GM12892 (cell line): ENCODE data around the gene SLC5A2.
"Not testable (repeated sequence)": the region's sequence is repeated elsewhere in the genome, so short reads cannot be mapped to it uniquely, and the experiment has no call there.

ENCODE experiments used
- DNase-seq: peaks from one replicate; pipeline ENCODE4 v3.0.0; 2011; ENCODE audit not compliant: insufficient read length
- FAIRE-seq: peaks from 2 replicates; lab custom pipeline; 2011; peaks lifted over from hg19 to GRCh38; lab: Jason Lieb, UNC
- POLR2A ChIP-seq: IDR thresholded peaks from 2 replicates; pipeline ENCODE4 v1.6.1; 2011; ENCODE audit warnings: low read depth, low read length, control low read depth
- POLR2AphosphoS5 ChIP-seq: IDR thresholded peaks from 2 replicates; pipeline ENCODE4 v1.6.1; 2011; ENCODE audit warnings: low read depth, low read length, control low read depth
- TAF1 ChIP-seq: IDR thresholded peaks from 2 replicates; pipeline ENCODE4 v1.6.1; 2011; ENCODE audit warnings: low read depth, mild to moderate bottlenecking, control low read depth, low read length, borderline replicate concordance

SLC5A2 gene

GRCh38 chr16:31491778-31492418 is 9.0 kb downstream of the SLC5A2 start:
- TF ChIP-seq POLR2AphosphoS5 (no peak), POLR2A (no peak), TAF1 (no peak)
- no peak for FAIRE-seq
- no peak for DNase-seq

- no peak for TF ChIP-seq POLR2A
- no peak for TF ChIP-seq POLR2AphosphoS5
- no peak for TF ChIP-seq TAF1
Observed at GRCh38 chr16:31493506-31494125, 10.7 kb downstream of the SLC5A2 start.

DNA sequence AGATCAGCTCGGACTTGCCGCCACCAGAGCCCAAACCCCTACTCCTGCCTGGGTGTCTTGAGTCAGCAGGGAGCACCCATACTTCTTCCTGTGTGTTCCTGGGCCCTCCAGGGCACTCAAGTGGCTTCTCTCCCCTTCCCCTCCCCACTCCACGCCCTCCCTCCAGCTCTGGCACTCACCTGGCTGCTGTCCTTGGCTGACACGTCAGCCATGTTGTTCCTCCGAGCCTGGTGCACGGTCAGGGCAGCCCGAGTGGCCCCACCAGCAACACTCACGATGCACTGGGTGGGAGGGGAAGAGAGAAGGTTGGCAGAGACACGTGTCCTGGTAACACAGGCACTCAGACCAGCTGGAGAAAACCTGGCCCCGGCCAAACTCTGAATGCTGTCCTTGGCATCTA is 13.7 kb downstream of the SLC5A2 start:
- FAIRE-seq (no peak), DNase-seq (no peak)
- TF ChIP-seq POLR2A = no peak
- no peak for TF ChIP-seq POLR2AphosphoS5
- TF ChIP-seq TAF1 = no peak

More at GRCh38 chr16:31493506-31494125, 10.7 kb downstream of the SLC5A2 start:
- FAIRE-seq (no peak), DNase-seq (no peak)

- DNase-seq = no peak
- TF ChIP-seq POLR2AphosphoS5 (no peak), TAF1 (no peak), POLR2A (no peak)
- FAIRE-seq = no peak
Observed at GRCh38 chr16:31498493-31498892, 15.6 kb downstream of the SLC5A2 start.

GRCh38 chr16:31499928-31500327 is 17.0 kb downstream of the SLC5A2 start:
- no peak for FAIRE-seq
- TF ChIP-seq POLR2AphosphoS5 (no peak), TAF1 (no peak), POLR2A (no peak)

GRCh38 chr16:31501226-31501965 is 18.5 kb downstream of the SLC5A2 start:
- no peak for DNase-seq
- FAIRE-seq = no peak
- no peak for TF ChIP-seq POLR2AphosphoS5
- TF ChIP-seq TAF1 = no peak
- TF ChIP-seq POLR2A = no peak

More at GRCh38 chr16:31499928-31500327, 17.0 kb downstream of the SLC5A2 start:
- DNase-seq = no peak

- no peak for FAIRE-seq
- no peak for DNase-seq
- TF ChIP-seq TAF1 = no peak
- TF ChIP-seq POLR2A = no peak
- no peak for TF ChIP-seq POLR2AphosphoS5
Observed at GRCh38 chr16:31501966-31502348, 19.0 kb downstream of the SLC5A2 start.

- no peak for DNase-seq
- TF ChIP-seq POLR2A (no peak), TAF1 (no peak), POLR2AphosphoS5 (no peak)
- FAIRE-seq = no peak
Observed at GRCh38 chr16:31502981-31503380, 20.1 kb downstream of the SLC5A2 start.

- DNase-seq, FAIRE-seq: not testable (repeated sequence)
Observed at GRCh38 chr16:31503555-31503954, 20.6 kb downstream of the SLC5A2 start.

GRCh38 chr16:31504159-31504558 is 21.2 kb downstream of the SLC5A2 start:
- TF ChIP-seq POLR2A (no peak), POLR2AphosphoS5 (no peak), TAF1 (no peak)
- no peak for DNase-seq
- no peak for FAIRE-seq

DNA sequence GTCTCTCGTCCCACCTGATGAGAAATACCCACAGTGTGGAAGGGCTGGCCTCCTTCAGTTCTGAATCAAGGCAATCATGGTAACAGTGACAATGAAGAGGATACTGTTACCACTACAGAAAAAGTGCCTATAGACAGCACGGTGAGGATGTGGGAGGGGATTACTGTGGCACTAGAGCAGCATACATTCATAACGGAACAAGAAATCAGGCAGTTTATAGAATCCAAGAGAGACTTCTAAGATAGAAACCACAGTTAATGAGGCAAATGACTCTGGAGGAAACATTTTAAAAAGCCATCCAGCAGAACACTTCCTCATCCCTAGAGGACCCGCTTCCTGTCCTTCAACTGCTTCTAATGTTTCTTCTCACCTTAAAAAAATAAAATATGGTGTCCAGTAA is 22.6 kb downstream of the SLC5A2 start:
- TF ChIP-seq TAF1 (no peak), POLR2AphosphoS5 (no peak), POLR2A (no peak)
- DNase-seq (no peak), FAIRE-seq (peak; percentile 46)

GRCh38 chr16:31507617-31507928 is 24.6 kb downstream of the SLC5A2 start:
- DNase-seq (no peak), FAIRE-seq (no peak)
- TF ChIP-seq POLR2A (no peak), POLR2AphosphoS5 (no peak), TAF1 (no peak)

- DNase-seq = peak; percentile 75
Observed at GRCh38 chr16:31507929-31508705, 25.2 kb downstream of the SLC5A2 start, which contains the start of gene RUSF1. RUSF1 (minus strand) TSS chr16:31508391; CDS start chr16:31508373, 18 bp downstream.

More at GRCh38 chr16:31507929-31508705, 25.2 kb downstream of the SLC5A2 start, which contains the start of gene RUSF1:
- peak; percentile 90 for TF ChIP-seq POLR2A
- peak; percentile 85 for TF ChIP-seq POLR2AphosphoS5
- peak; percentile 58 for TF ChIP-seq TAF1
- FAIRE-seq = peak; percentile 40
